Astrocyte of the cerebellum (primary cell): ENCODE data around the gene HMGN3.

Experiments
- DNase-seq: peaks from one replicate; pipeline ENCODE4 v3.0.0-alpha.2; 2011; ENCODE audit warnings: low read depth
- H3K4me3 ChIP-seq: 2 replicates; pipeline ENCODE4 v1.5.1; 2011; ENCODE audit warnings: mild to moderate bottlenecking, low read depth, low read length, moderate library complexity
- in situ Hi-C: cut with HindIII; loops from 2 replicates; pipeline ENCODE4 v1.10.0; 2017; ENCODE audit warnings: low sequenced_read_pairs
- TF ChIP-seq, protein P1 (sequence below): IDR thresholded peaks from 2 replicates; pipeline ENCODE4 v1.5.1; 2012; ENCODE audit warnings: low read length, low read depth, moderate library complexity, mild to moderate bottlenecking; ENCODE audit errors: missing control alignments

HMGN3 gene

DNA sequence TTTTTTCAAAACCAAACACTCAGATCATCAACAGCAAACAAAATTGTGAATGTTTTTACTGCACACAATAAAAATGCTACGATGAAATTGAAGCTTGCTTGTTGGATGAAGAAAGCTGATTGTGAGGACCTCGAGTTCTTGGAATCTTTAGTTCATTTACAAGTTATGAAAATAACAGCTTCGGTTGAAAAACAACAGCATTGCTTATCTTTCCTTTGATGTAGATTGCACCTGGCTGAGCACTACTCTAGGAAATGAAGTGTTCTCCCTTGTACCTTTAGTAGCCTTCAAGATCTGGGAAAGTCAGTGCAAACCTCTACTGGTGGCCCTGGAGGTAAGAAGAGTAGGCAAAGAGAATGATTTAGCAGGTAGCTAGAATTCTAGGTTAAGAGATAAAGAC, 2.2 kb upstream of the HMGN3 start:
- no peak overlapping the region for H3K4me3 ChIP-seq
- TF ChIP-seq, protein P1, sequence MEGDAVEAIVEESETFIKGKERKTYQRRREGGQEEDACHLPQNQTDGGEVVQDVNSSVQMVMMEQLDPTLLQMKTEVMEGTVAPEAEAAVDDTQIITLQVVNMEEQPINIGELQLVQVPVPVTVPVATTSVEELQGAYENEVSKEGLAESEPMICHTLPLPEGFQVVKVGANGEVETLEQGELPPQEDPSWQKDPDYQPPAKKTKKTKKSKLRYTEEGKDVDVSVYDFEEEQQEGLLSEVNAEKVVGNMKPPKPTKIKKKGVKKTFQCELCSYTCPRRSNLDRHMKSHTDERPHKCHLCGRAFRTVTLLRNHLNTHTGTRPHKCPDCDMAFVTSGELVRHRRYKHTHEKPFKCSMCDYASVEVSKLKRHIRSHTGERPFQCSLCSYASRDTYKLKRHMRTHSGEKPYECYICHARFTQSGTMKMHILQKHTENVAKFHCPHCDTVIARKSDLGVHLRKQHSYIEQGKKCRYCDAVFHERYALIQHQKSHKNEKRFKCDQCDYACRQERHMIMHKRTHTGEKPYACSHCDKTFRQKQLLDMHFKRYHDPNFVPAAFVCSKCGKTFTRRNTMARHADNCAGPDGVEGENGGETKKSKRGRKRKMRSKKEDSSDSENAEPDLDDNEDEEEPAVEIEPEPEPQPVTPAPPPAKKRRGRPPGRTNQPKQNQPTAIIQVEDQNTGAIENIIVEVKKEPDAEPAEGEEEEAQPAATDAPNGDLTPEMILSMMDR = no peak
- no peak for DNase-seq
- in situ Hi-C loops = no loop called here

DNA sequence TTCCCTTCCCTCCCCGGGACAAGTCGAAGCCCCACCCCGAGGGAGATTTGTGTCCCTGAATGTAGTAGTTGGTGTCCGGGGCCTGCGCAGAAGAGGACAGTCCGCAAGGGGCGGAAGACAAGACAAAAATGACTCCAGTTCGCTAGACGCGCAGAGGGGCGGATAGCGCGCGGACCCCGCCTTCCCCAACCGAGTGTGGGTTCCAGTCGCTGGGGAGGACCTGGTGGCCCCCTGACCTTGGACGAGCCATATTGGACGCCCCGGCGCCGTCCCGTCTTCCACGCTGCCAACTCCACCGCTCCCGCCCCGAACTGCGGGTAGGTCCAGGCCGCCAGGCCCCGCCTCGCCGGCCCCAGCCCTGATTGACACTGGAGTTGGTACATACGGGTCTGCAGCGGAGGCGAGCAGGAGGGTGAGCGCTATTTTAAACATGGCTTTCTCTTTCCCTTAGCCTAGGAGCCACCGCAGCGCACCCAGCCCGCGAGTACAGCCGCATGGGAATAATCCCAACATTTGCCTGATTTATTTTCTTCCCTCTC, 802 bp downstream of the HMGN3 start:
- DNase-seq = peak; percentile 52
- in situ Hi-C loops = no loop called here
- peak overlapping the region; percentile 79 for H3K4me3 ChIP-seq
- TF ChIP-seq, protein P1 = peak; percentile 41

DNA sequence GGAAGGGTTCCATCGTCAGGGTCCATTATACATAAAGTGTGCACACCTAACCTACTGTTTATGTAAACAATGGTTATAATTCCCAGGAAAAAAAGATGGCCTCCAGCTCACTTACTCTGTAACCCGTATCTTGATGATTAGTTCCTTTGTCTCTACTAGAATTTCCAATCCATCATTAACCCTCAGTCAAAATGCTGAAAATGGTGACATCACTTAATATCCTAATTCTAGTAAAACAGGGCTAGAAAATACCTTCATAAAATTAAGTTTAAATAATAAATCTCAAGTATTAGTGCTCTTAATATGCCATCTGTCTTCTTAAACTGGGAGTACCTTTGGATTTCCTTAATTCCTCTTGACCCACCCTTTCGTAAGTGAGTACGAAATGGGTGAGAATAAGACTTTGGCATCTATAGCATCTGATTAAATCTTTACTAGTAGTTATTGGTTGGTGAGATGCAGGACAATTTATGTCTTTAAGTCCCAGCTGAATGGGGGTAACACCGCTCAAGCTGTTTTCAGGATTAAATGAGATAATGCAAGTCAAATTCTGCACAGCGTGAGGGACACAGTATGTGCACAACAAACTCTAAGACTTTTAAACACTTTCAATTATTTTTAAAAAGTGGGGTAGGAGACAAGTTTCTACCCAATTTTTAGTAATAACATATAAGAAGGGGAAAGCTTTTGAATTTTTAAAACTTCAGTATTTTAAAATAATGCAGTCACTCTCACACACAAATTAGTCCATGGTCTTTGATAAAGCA, 1.6 kb downstream of the HMGN3 start:
- in situ Hi-C loops = no loop called here
- no peak for DNase-seq
- TF ChIP-seq, protein P1 = no peak
- H3K4me3 ChIP-seq = peak overlapping the region; percentile 79

DNA sequence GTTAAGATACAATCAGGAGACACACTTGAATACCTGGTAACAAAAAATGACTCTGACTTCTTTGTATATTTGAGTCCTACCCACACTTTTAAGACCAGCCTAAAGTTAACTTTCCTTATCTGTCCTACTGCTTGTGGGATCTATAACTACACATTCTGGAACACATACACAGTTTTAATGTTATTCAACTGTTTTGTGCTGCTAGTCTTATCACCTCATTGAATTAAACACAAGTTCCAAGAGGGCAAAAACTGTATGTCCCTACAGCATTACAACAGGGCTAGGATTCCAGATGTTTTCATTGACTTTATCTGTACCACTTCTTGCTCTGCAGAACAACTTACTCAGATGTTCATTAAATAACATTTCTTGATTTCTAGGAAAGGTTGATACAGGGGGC, 2.8 kb downstream of the HMGN3 start:
- TF ChIP-seq, protein P1 = no peak
- no peak overlapping the region for H3K4me3 ChIP-seq
- no peak for DNase-seq
- in situ Hi-C loops = no loop called here

DNA sequence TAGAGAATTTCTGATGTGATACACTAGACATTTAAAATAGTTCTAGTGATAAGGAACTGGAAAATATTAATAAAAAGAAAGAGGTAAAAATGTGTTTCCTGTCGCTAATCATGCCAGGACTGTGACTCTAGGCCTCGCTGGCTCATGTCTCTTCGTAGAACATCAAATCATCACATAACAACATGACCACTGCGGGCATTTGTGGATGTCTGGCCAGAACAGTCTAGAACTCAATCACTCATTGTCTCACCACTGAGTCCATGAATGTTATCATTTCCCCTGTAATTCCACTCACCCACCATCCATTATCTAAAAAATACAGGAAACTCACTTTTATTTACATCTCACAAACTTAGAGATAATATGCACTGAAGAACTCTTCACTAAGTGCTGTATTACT, 3.4 kb downstream of the HMGN3 start:
- DNase-seq = no peak
- in situ Hi-C loops = no loop called here
- TF ChIP-seq, protein P1 = no peak
- H3K4me3 ChIP-seq = no peak overlapping the region

DNA sequence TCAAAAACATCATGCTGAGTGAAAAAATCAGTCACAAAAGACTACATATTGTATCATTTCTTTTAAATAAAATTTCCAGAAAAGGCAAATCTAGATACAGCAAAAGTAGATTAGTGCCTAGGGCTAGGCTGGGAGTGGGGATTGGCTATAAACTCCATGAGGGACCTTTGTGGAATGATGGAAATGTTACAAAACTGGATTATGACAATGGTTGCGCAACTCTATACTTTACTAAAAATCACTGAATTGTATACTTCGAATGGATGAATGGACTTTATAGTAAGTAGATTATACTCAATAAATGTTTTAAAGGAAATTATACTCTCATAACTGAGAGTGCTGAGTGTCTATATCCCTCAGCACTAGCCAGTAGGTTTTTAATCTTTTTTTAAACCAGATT, 4.3 kb downstream of the HMGN3 start:
- in situ Hi-C loops = no loop called here
- TF ChIP-seq, protein P1 = no peak
- H3K4me3 ChIP-seq = no peak overlapping the region
- no peak for DNase-seq
